HPDE6-E6E7 (cell line): Measurements from ENCODE around the gene PLAAT2.
"Not testable (repeated sequence)": the region's sequence is repeated elsewhere in the genome, so short reads cannot be mapped to it uniquely, and the experiment has no call there.

ENCODE experiments used
- DNase-seq: peaks from one replicate; pipeline ENCODE4 v3.0.0; 2011; ENCODE audit warnings: missing footprints; ENCODE audit errors: extremely low spot score

The PLAAT2 gene

GRCh38 chr11:63563201-63564055 lies at the start of gene PLAAT2:
PLAAT2 (minus strand) TSS chr11:63563379; CDS start chr11:63563324, 55 bp downstream.
- no peak for DNase-seq

GRCh38 chr11:63612181-63612580 lies 49.0 kb upstream of the PLAAT2 start:
- no peak for DNase-seq

GRCh38 chr11:63611395-63611747 lies 48.2 kb upstream of the PLAAT2 start:
- DNase-seq = no peak

GRCh38 chr11:63610604-63611394 lies 47.6 kb upstream of the PLAAT2 start:
- DNase-seq = no peak

GRCh38 chr11:63609971-63610580 lies 46.9 kb upstream of the PLAAT2 start:
- DNase-seq = no peak

GRCh38 chr11:63609536-63609935 lies 46.4 kb upstream of the PLAAT2 start:
- DNase-seq = no peak

GRCh38 chr11:63608353-63609345 lies 45.5 kb upstream of the PLAAT2 start:
- no peak for DNase-seq

- no peak for DNase-seq
These were observed 40.0 kb upstream of the PLAAT2 start for GRCh38 chr11:63603180-63603518.

- DNase-seq = not testable (repeated sequence)
These were observed 39.4 kb upstream of the PLAAT2 start for GRCh38 chr11:63602290-63603179.

- DNase-seq = peak; percentile 64
These were observed 36.3 kb upstream of the PLAAT2 start for GRCh38 chr11:63599211-63600122.

GRCh38 chr11:63598556-63598955 lies 35.4 kb upstream of the PLAAT2 start:
- DNase-seq = no peak

GRCh38 chr11:63595296-63595695 lies 32.1 kb upstream of the PLAAT2 start:
- no peak for DNase-seq

GRCh38 chr11:63592975-63593395 lies 29.8 kb upstream of the PLAAT2 start:
- no peak for DNase-seq

- DNase-seq = no peak
These were observed 27.0 kb upstream of the PLAAT2 start for GRCh38 chr11:63590024-63590788.

GRCh38 chr11:63589000-63589399 lies 25.8 kb upstream of the PLAAT2 start:
- DNase-seq = no peak

- no peak for DNase-seq
These were observed 23.4 kb upstream of the PLAAT2 start for GRCh38 chr11:63586451-63587166.

- DNase-seq = no peak
These were observed 20.1 kb upstream of the PLAAT2 start for GRCh38 chr11:63583357-63583677.

GRCh38 chr11:63581224-63581623 lies 18.0 kb upstream of the PLAAT2 start:
- not testable (repeated sequence) for DNase-seq
